HEK293 (cell line): ENCODE results near the gene RAN.

Experiments used
- CTCF ChIA-PET: fragments of 350-600 bp; formaldehyde crosslinking; extraction: SDS; loops from one replicate; lab custom pipeline; 2021; ENCODE audit warnings: antibody characterized with exemption; lab: Yijun Ruan, JAX
- POLR2A ChIA-PET: fragments of 300-600 bp; formaldehyde crosslinking; extraction: SDS; loops from one replicate; lab custom pipeline; 2020; ENCODE audit warnings: antibody characterized with exemption, inconsistent platforms; lab: Yijun Ruan, JAX
- H3K27ac ChIP-seq: fragments of 200-500 bp; sonication (Bioruptor generic); 2 replicates; pipeline ENCODE4 v1.5.1; 2014; ENCODE audit warnings: low read depth, low read length, control low read depth, inconsistent platforms; ENCODE audit errors: extremely low read depth
- H3K36me3 ChIP-seq, 2 experiments: fragments of 200-500 bp in 1 of 2; sonication (Bioruptor generic) in 1 of 2; 1 replicate in 1 of 2; 2 replicates in 1 of 2; pipeline ENCODE4 v1.5.1; 2014 to 2017; ENCODE audit warnings: inconsistent platforms in 2 of 2, low read length in 2 of 2; ENCODE audit not compliant: control insufficient read depth in 2 of 2, insufficient read depth in 1 of 2
- H3K4me1 ChIP-seq: fragments of 200-500 bp; sonication (Bioruptor generic); 2 replicates; pipeline ENCODE4 v1.5.1; 2014; ENCODE audit warnings: mild to moderate bottlenecking, low read length, inconsistent platforms; ENCODE audit not compliant: control insufficient read depth, insufficient read depth
- H3K4me3 ChIP-seq: 2 replicates; pipeline ENCODE4 v1.5.1; 2011; ENCODE audit warnings: low read depth, mild to moderate bottlenecking, control low read depth, low read length, moderate library complexity
- H3K9me3 ChIP-seq: fragments of 200-500 bp; sonication (Bioruptor generic); 2 replicates; pipeline ENCODE4 v1.5.1; 2014; ENCODE audit warnings: low read depth, low read length, inconsistent platforms; ENCODE audit not compliant: control insufficient read depth, insufficient read depth
- AEBP2 ChIP-seq: fragments of 450-650 bp; formaldehyde crosslinking; IDR thresholded peaks from 2 replicates; pipeline ENCODE4 v1.5.1; 2016; ENCODE audit warnings: missing biosample characterization, missing genetic modification characterization, borderline replicate concordance
- REST ChIP-seq: fragments of 450-650 bp; formaldehyde crosslinking; IDR thresholded peaks from 2 replicates; pipeline ENCODE4 v1.5.1; 2016; ENCODE audit warnings: missing biosample characterization, missing genetic modification characterization
- SETDB1 ChIP-seq: IDR thresholded peaks from one replicate; pipeline ENCODE4 v1.6.1; 2017; ENCODE audit warnings: mild to moderate bottlenecking, low read length, moderate library complexity, mixed read lengths; ENCODE audit not compliant: insufficient read length
- SP3 ChIP-seq: fragments of 450-650 bp; formaldehyde crosslinking; IDR thresholded peaks from 2 replicates; pipeline ENCODE4 v1.5.1; 2016; ENCODE audit warnings: missing biosample characterization, missing genetic modification characterization
- YY2 ChIP-seq: fragments of 450-650 bp; formaldehyde crosslinking; IDR thresholded peaks from 2 replicates; pipeline ENCODE4 v1.5.1; 2016; ENCODE audit warnings: missing biosample characterization, missing genetic modification characterization
- ZNF112 ChIP-seq: fragments of 450-650 bp; formaldehyde crosslinking; IDR thresholded peaks from 2 replicates; pipeline ENCODE4 v1.5.0; 2017; ENCODE audit warnings: missing biosample characterization, missing genetic modification characterization
- ZNF140 ChIP-seq: fragments of 450-650 bp; formaldehyde crosslinking; IDR thresholded peaks from 2 replicates; pipeline ENCODE4 v1.5.1; 2016; ENCODE audit warnings: missing biosample characterization, missing genetic modification characterization
- ZNF169 ChIP-seq: fragments of 450-650 bp; formaldehyde crosslinking; IDR thresholded peaks from 2 replicates; pipeline ENCODE4 v1.5.1; 2016; ENCODE audit warnings: missing biosample characterization, missing genetic modification characterization
- ZNF175 ChIP-seq: fragments of 450-650 bp; formaldehyde crosslinking; IDR thresholded peaks from 2 replicates; pipeline ENCODE4 v1.5.1; 2016; ENCODE audit warnings: missing biosample characterization, missing genetic modification characterization
- ZNF19 ChIP-seq: fragments of 450-650 bp; formaldehyde crosslinking; IDR thresholded peaks from 2 replicates; pipeline ENCODE4; 2016; ENCODE audit warnings: missing biosample characterization, missing genetic modification characterization, low read depth
- ZNF202 ChIP-seq: fragments of 450-650 bp; formaldehyde crosslinking; IDR thresholded peaks from 2 replicates; pipeline ENCODE4 v1.5.1; 2016; ENCODE audit warnings: missing biosample characterization, missing genetic modification characterization, borderline replicate concordance
- ZNF335 ChIP-seq: fragments of 450-650 bp; formaldehyde crosslinking; conservative IDR thresholded peaks from 2 replicates; pipeline ENCODE4 v1.5.1; 2016; ENCODE audit warnings: missing biosample characterization, missing genetic modification characterization
- ZNF341 ChIP-seq: fragments of 450-650 bp; formaldehyde crosslinking; IDR thresholded peaks from 2 replicates; pipeline ENCODE4; 2016; ENCODE audit warnings: low read depth, missing biosample characterization, missing genetic modification characterization
- ZNF362 ChIP-seq: fragments of 450-650 bp; formaldehyde crosslinking; IDR thresholded peaks from 2 replicates; pipeline ENCODE4 v1.5.1; 2016; ENCODE audit warnings: missing biosample characterization, missing genetic modification characterization
- ZNF423 ChIP-seq: fragments of 450-650 bp; formaldehyde crosslinking; IDR thresholded peaks from 2 replicates; pipeline ENCODE4 v1.5.1; 2016; ENCODE audit warnings: missing biosample characterization, missing genetic modification characterization
- ZNF544 ChIP-seq: fragments of 450-650 bp; formaldehyde crosslinking; IDR thresholded peaks from 2 replicates; pipeline ENCODE4 v1.5.0; 2017; ENCODE audit warnings: missing biosample characterization, missing genetic modification characterization
- ZNF558 ChIP-seq: fragments of 450-650 bp; formaldehyde crosslinking; IDR thresholded peaks from 2 replicates; pipeline ENCODE4 v1.5.1; 2016; ENCODE audit warnings: missing biosample characterization, missing genetic modification characterization
- ZNF585B ChIP-seq: fragments of 450-650 bp; formaldehyde crosslinking; IDR thresholded peaks from 2 replicates; pipeline ENCODE4 v1.5.1; 2016; ENCODE audit warnings: missing biosample characterization, missing genetic modification characterization
- ZNF645 ChIP-seq: fragments of 450-650 bp; formaldehyde crosslinking; IDR thresholded peaks from 2 replicates; pipeline ENCODE4; 2016; ENCODE audit warnings: missing biosample characterization, missing genetic modification characterization
- ZNF768 ChIP-seq: fragments of 450-650 bp; formaldehyde crosslinking; IDR thresholded peaks from 2 replicates; pipeline ENCODE4 v1.5.1; 2018; ENCODE audit warnings: missing biosample characterization, mild to moderate bottlenecking, missing genetic modification characterization
- ZSCAN4 ChIP-seq: fragments of 450-650 bp; formaldehyde crosslinking; IDR thresholded peaks from 2 replicates; pipeline ENCODE4 v1.5.1; 2017; ENCODE audit warnings: missing biosample characterization, missing genetic modification characterization

The RAN gene

GRCh38 chr12:130919086-130919485 is 47.2 kb downstream of the RAN start:
- Histone ChIP-seq H3K9me3 (no peaks in the 10 kb centered on the region), H3K36me3 (no peaks in the 10 kb centered on the region), H3K4me3 (no peak overlapping the region), H3K4me1 (no peaks in the 10 kb centered on the region), H3K27ac (no peak overlapping the region)
- ChIA-PET CTCF (interaction anchor here (0.6 to 3.6 kb wide), 3 partner anchors 214 to 699 kb away, joined by 3 to 29 read pairs (median 3); no protein-coding TSS in a partner anchor), POLR2A (no interaction called here)
- TF ChIP-seq ZNF768 (tag by site-specific recombination): no peak

GRCh38 chr12:130920119-130920703 is 48.3 kb downstream of the RAN start:
- TF ChIP-seq ZNF544 (tag by site-specific recombination) (no peak), SETDB1 (no peak), ZNF341 (tag by site-specific recombination) (no peak)
- no peaks in the 10 kb centered on the region for H3K4me1 ChIP-seq
- H3K36me3 ChIP-seq: no peaks in the 10 kb centered on the region
- no peak overlapping the region for H3K4me3 ChIP-seq
- H3K9me3 ChIP-seq: no peaks in the 10 kb centered on the region
- ChIA-PET CTCF (interaction anchor here (0.6 kb wide), 1 partner anchor 337 kb away, joined by 3 read pairs; no protein-coding TSS in a partner anchor), POLR2A (no interaction called here)
- no peak overlapping the region for H3K27ac ChIP-seq

GRCh38 chr12:130920723-130921381 is 49.0 kb downstream of the RAN start:
- Histone ChIP-seq H3K36me3 (no peaks in the 10 kb centered on the region), H3K4me1 (no peaks in the 10 kb centered on the region), H3K4me3 (no peak overlapping the region), H3K27ac (no peak overlapping the region), H3K9me3 (no peaks in the 10 kb centered on the region)
- ChIA-PET POLR2A (no interaction called here), CTCF (interaction anchor here (0.6 kb wide), 3 partner anchors 17 to 1922 kb away, joined by 3 read pairs; no protein-coding TSS in a partner anchor)
- TF ChIP-seq ZNF140: no peak
- TF ChIP-seq YY2 (tag by site-specific recombination): no peak
- TF ChIP-seq REST (tag by site-specific recombination): no peak
- no peak for TF ChIP-seq ZNF558 (tag by site-specific recombination)
- TF ChIP-seq ZNF362 (tag by site-specific recombination): no peak
- no peak for TF ChIP-seq ZNF423 (tag by site-specific recombination)
- TF ChIP-seq ZNF341 (tag by site-specific recombination): no peak
- no peak for TF ChIP-seq ZNF112 (tag by site-specific recombination)
- no peak for TF ChIP-seq AEBP2
- TF ChIP-seq ZNF175 (tag by site-specific recombination): no peak
- no peak for TF ChIP-seq ZNF19 (tag by site-specific recombination)
- TF ChIP-seq ZNF169 (tag by site-specific recombination): no peak
- TF ChIP-seq SP3 (tag by site-specific recombination): no peak
- TF ChIP-seq ZNF335 (tag by site-specific recombination): no peak
- TF ChIP-seq ZNF645: no peak
- no peak for TF ChIP-seq ZNF585B
- TF ChIP-seq ZSCAN4 (tag by site-specific recombination): no peak
- no peak for TF ChIP-seq ZNF202 (tag by site-specific recombination)
